HEK293 (cell line): ENCODE data around the gene SCRN2.

Experiments used
- CTCF ChIA-PET: fragments of 350-600 bp; formaldehyde crosslinking; extraction: SDS; loops from one replicate; lab custom pipeline; 2021; ENCODE audit warnings: antibody characterized with exemption; lab: Yijun Ruan, JAX
- POLR2A ChIA-PET: fragments of 300-600 bp; formaldehyde crosslinking; extraction: SDS; loops from one replicate; lab custom pipeline; 2020; ENCODE audit warnings: antibody characterized with exemption, inconsistent platforms; lab: Yijun Ruan, JAX
- H3K27ac ChIP-seq: fragments of 200-500 bp; sonication (Bioruptor generic); 2 replicates; pipeline ENCODE4 v1.5.1; 2014; ENCODE audit warnings: low read depth, low read length, control low read depth, inconsistent platforms; ENCODE audit errors: extremely low read depth
- H3K36me3 ChIP-seq, 2 experiments: fragments of 200-500 bp in 1 of 2; sonication (Bioruptor generic) in 1 of 2; 1 replicate in 1 of 2; 2 replicates in 1 of 2; pipeline ENCODE4 v1.5.1; 2014 to 2017; ENCODE audit warnings: inconsistent platforms in 2 of 2, low read length in 2 of 2; ENCODE audit not compliant: control insufficient read depth in 2 of 2, insufficient read depth in 1 of 2
- H3K4me1 ChIP-seq: fragments of 200-500 bp; sonication (Bioruptor generic); 2 replicates; pipeline ENCODE4 v1.5.1; 2014; ENCODE audit warnings: mild to moderate bottlenecking, low read length, inconsistent platforms; ENCODE audit not compliant: control insufficient read depth, insufficient read depth
- H3K4me3 ChIP-seq: 2 replicates; pipeline ENCODE4 v1.5.1; 2011; ENCODE audit warnings: low read depth, mild to moderate bottlenecking, control low read depth, low read length, moderate library complexity
- H3K9me3 ChIP-seq: fragments of 200-500 bp; sonication (Bioruptor generic); 2 replicates; pipeline ENCODE4 v1.5.1; 2014; ENCODE audit warnings: low read depth, low read length, inconsistent platforms; ENCODE audit not compliant: control insufficient read depth, insufficient read depth
- FEZF1 ChIP-seq: fragments of 450-650 bp; formaldehyde crosslinking; IDR thresholded peaks from 2 replicates; pipeline ENCODE4 v1.5.1; 2016; ENCODE audit warnings: missing biosample characterization, missing genetic modification characterization
- HOXC10 ChIP-seq: sonication (generic); formaldehyde crosslinking; IDR thresholded peaks from 2 replicates; pipeline ENCODE4 v1.8.1; 2023; ENCODE audit warnings: mild to moderate bottlenecking, missing genetic modification reagents
- KLF7 ChIP-seq: fragments of 450-650 bp; formaldehyde crosslinking; IDR thresholded peaks from 2 replicates; pipeline ENCODE4 v1.5.1; 2016; ENCODE audit warnings: missing biosample characterization, missing genetic modification characterization, borderline replicate concordance
- OSR2 ChIP-seq: fragments of 450-650 bp; formaldehyde crosslinking; IDR thresholded peaks from 2 replicates; pipeline ENCODE4 v1.5.1; 2016; ENCODE audit warnings: missing biosample characterization, missing genetic modification characterization
- WT1 ChIP-seq: fragments of 450-650 bp; formaldehyde crosslinking; IDR thresholded peaks from 2 replicates; pipeline ENCODE4 v1.5.1; 2016; ENCODE audit warnings: missing biosample characterization, missing genetic modification characterization
- ZNF138 ChIP-seq: fragments of 450-650 bp; formaldehyde crosslinking; IDR thresholded peaks from 2 replicates; pipeline ENCODE4 v1.5.1; 2016; ENCODE audit warnings: missing biosample characterization, missing genetic modification characterization, borderline replicate concordance
- ZNF202 ChIP-seq: fragments of 450-650 bp; formaldehyde crosslinking; IDR thresholded peaks from 2 replicates; pipeline ENCODE4 v1.5.1; 2016; ENCODE audit warnings: missing biosample characterization, missing genetic modification characterization, borderline replicate concordance
- ZNF266 ChIP-seq: fragments of 450-650 bp; formaldehyde crosslinking; IDR thresholded peaks from 2 replicates; pipeline ENCODE4 v1.5.1; 2016; ENCODE audit warnings: missing biosample characterization, missing genetic modification characterization, low read depth
- ZNF311 ChIP-seq: fragments of 450-650 bp; formaldehyde crosslinking; IDR thresholded peaks from 2 replicates; pipeline ENCODE4 v1.5.1; 2017; ENCODE audit warnings: missing biosample characterization, missing genetic modification characterization, borderline replicate concordance
- ZNF324 ChIP-seq: fragments of 450-650 bp; formaldehyde crosslinking; IDR thresholded peaks from 2 replicates; pipeline ENCODE4 v1.5.1; 2016; ENCODE audit warnings: missing biosample characterization, missing genetic modification characterization
- ZNF341 ChIP-seq: fragments of 450-650 bp; formaldehyde crosslinking; IDR thresholded peaks from 2 replicates; pipeline ENCODE4; 2016; ENCODE audit warnings: low read depth, missing biosample characterization, missing genetic modification characterization
- ZNF501 ChIP-seq: fragments of 450-650 bp; formaldehyde crosslinking; IDR thresholded peaks from 2 replicates; pipeline ENCODE4 v1.5.1; 2016; ENCODE audit warnings: missing biosample characterization, missing genetic modification characterization
- ZNF549 ChIP-seq: fragments of 450-650 bp; IDR thresholded peaks from 2 replicates; pipeline ENCODE4 v1.5.1; 2018; ENCODE audit warnings: missing biosample characterization, missing genetic modification characterization, mild to moderate bottlenecking, inconsistent platforms, moderate library complexity
- ZNF585B ChIP-seq: fragments of 450-650 bp; formaldehyde crosslinking; IDR thresholded peaks from 2 replicates; pipeline ENCODE4 v1.5.1; 2016; ENCODE audit warnings: missing biosample characterization, missing genetic modification characterization
- ZNF624 ChIP-seq: fragments of 450-650 bp; formaldehyde crosslinking; IDR thresholded peaks from 2 replicates; pipeline ENCODE4 v1.5.1; 2017; ENCODE audit warnings: missing biosample characterization, missing genetic modification characterization
- ZNF701 ChIP-seq: fragments of 450-650 bp; formaldehyde crosslinking; IDR thresholded peaks from 2 replicates; pipeline ENCODE4 v1.5.1; 2016; ENCODE audit warnings: missing biosample characterization, missing genetic modification characterization
- ZNF707 ChIP-seq: fragments of 450-650 bp; formaldehyde crosslinking; IDR thresholded peaks from 2 replicates; pipeline ENCODE4 v1.5.1; 2016; ENCODE audit warnings: missing biosample characterization, missing genetic modification characterization
- TF ChIP-seq, protein P1 (sequence below): fragments of 450-650 bp; formaldehyde crosslinking; IDR thresholded peaks from 2 replicates; pipeline ENCODE4 v1.5.1; 2016; ENCODE audit warnings: missing biosample characterization, missing genetic modification characterization
- TF ChIP-seq, protein P2 (sequence below): fragments of 450-650 bp; formaldehyde crosslinking; IDR thresholded peaks from 2 replicates; pipeline ENCODE4 v1.5.1; 2016; ENCODE audit warnings: missing biosample characterization, missing genetic modification characterization
- TF ChIP-seq, protein P3 (sequence below): IDR thresholded peaks from 2 replicates; pipeline ENCODE4 v1.6.1; 2011; ENCODE audit warnings: mild to moderate bottlenecking, low read depth, low read length, borderline replicate concordance
- TF ChIP-seq, protein P4 (sequence below): fragments of 450-650 bp; formaldehyde crosslinking; IDR thresholded peaks from 2 replicates; pipeline ENCODE4 v1.5.1; 2016; ENCODE audit warnings: missing biosample characterization, missing genetic modification characterization

Gene SCRN2

DNA sequence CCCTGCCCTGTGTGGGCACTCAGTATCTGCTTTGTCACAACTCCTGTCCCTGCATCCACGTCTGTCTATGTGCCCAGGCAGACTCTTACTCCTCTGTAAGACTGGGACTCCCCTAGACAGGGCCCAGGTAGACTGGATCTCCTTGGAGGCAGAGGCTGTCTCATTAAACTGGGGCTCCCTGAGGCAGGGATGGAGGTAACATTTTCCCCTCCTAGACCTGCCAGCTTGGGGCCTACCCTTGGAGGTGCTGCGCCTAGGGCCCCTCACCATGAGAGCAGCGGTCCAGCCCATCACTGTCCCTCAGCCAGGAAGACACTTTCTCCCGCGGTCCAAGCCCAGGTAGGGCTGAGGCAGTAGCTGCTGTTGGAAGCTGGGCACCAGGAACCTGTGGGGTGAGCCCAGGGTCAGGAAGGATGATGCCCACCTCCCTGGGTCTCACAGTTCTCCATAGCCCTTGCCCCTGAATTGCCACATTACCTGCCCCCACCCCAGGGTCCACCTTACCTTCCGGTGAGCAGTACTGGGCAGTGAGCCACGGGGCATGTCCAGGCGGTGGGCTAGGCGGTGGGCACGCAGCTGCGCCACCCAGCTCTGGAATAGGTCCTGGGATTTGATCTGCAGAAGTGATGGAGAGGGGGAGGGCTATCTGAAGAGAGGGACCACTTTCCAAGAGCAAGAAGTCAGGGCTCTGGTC is 22.9 kb downstream of the SCRN2 start:
- Histone ChIP-seq H3K4me1 (peaks cover 3% of the 10 kb centered on the region), H3K4me3 (no peak overlapping the region), H3K36me3 (peaks cover 0 to 66% of the 10 kb centered on the region in 2 experiments; a peak in 2 of 3 replicates), H3K27ac (no peak overlapping the region), H3K9me3 (no peaks in the 10 kb centered on the region)
- POLR2A ChIA-PET, result interaction anchor here (0.9 to 1.8 kb wide), 2 partner anchors 13 kb away, joined by 3 to 10 read pairs; partner anchors contain the start of genes LRRC46 and MRPL10
- TF ChIP-seq, protein P1, sequence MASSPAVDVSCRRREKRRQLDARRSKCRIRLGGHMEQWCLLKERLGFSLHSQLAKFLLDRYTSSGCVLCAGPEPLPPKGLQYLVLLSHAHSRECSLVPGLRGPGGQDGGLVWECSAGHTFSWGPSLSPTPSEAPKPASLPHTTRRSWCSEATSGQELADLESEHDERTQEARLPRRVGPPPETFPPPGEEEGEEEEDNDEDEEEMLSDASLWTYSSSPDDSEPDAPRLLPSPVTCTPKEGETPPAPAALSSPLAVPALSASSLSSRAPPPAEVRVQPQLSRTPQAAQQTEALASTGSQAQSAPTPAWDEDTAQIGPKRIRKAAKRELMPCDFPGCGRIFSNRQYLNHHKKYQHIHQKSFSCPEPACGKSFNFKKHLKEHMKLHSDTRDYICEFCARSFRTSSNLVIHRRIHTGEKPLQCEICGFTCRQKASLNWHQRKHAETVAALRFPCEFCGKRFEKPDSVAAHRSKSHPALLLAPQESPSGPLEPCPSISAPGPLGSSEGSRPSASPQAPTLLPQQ (tag by site-specific recombination), result no peak
- no peak for TF ChIP-seq ZNF138
- peak; percentile 53 for TF ChIP-seq ZNF585B
- CTCF ChIA-PET, result no interaction called here

DNA sequence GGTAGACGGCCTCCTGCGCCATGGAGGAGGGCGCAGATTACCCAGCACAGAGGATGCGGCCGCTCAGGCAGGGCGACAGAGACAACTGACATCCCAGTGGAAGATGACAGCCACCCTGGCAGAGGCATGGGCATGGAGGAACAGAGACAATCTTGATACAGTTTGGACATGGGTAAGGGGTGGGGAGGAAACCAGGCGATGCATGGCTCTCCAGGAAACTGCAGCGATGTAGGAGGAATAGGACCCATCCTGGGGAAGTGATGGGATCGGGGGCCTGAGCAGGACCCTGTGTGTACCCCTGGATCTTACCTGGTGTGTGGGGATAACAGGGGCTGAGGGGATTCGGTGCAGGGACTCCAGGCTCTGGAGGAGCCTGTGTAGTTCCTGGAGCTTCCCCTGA is 24.1 kb downstream of the SCRN2 start:
- ChIA-PET POLR2A (interaction anchor here (0.6 to 0.9 kb wide), 2 partner anchors 14 to 1087 kb away, joined by 3 to 7 read pairs; partner anchors contain the start of genes LRRC46 and MRPL10), CTCF (interaction anchor here (0.6 to 0.7 kb wide), 3 partner anchors 14 to 31 kb away, joined by 3 to 5 read pairs (median 4); no protein-coding TSS in a partner anchor)
- Histone ChIP-seq H3K36me3 (peaks cover 0 to 69% of the 10 kb centered on the region in 2 experiments; a peak in 2 of 3 replicates), H3K27ac (no peak overlapping the region), H3K4me3 (no peak overlapping the region), H3K4me1 (peaks cover under 1% of the 10 kb centered on the region), H3K9me3 (no peaks in the 10 kb centered on the region)
- TF ChIP-seq ZNF549 (no peak), ZNF624 (tag by site-specific recombination) (no peak)

DNA sequence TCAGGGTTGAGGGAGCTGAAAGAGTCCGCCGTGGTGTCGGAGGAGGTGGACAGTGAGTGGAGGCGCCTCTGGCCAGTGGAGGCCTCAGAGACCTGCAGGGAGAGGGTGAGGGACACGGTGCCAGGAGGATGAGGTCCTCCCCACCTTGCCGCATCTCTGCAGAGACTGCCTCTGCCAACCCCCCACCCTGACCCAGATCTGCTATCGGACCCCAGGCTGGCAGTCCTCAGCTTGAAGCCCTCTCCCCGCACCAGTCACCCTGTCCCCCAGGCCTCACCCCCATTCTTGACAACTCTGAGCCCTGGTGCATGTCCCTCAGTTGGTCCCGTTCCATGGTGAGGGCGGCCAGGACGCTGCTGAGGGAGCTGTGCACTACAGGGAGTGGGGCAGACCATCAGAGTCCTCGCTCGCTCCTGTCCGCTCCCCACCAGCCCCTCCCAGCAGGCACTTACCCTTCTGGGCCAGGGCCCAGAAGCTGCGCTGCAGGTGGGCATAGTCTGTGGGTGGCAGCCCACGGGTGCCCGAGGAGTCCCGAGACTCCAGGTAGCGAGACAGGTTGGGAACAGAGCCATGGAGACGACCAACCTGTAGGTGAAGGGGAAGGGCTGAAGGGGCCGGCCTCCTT is 24.9 kb downstream of the SCRN2 start:
- TF ChIP-seq HOXC10 (CRISPR knock-in tag) (no peak), ZNF266 (tag by site-specific recombination) (no peak), ZNF311 (tag by site-specific recombination) (no peak), ZNF701 (tag by site-specific recombination) (no peak), WT1 (tag by site-specific recombination) (no peak), ZNF707 (tag by site-specific recombination) (no peak), ZNF138 (no peak), ZNF324 (no peak), ZNF341 (no peak), ZNF202 (tag by site-specific recombination) (no peak), OSR2 (no peak), KLF7 (tag by site-specific recombination) (no peak), FEZF1 (tag by site-specific recombination) (no peak), ZNF501 (tag by site-specific recombination) (no peak)
- TF ChIP-seq, protein P2, sequence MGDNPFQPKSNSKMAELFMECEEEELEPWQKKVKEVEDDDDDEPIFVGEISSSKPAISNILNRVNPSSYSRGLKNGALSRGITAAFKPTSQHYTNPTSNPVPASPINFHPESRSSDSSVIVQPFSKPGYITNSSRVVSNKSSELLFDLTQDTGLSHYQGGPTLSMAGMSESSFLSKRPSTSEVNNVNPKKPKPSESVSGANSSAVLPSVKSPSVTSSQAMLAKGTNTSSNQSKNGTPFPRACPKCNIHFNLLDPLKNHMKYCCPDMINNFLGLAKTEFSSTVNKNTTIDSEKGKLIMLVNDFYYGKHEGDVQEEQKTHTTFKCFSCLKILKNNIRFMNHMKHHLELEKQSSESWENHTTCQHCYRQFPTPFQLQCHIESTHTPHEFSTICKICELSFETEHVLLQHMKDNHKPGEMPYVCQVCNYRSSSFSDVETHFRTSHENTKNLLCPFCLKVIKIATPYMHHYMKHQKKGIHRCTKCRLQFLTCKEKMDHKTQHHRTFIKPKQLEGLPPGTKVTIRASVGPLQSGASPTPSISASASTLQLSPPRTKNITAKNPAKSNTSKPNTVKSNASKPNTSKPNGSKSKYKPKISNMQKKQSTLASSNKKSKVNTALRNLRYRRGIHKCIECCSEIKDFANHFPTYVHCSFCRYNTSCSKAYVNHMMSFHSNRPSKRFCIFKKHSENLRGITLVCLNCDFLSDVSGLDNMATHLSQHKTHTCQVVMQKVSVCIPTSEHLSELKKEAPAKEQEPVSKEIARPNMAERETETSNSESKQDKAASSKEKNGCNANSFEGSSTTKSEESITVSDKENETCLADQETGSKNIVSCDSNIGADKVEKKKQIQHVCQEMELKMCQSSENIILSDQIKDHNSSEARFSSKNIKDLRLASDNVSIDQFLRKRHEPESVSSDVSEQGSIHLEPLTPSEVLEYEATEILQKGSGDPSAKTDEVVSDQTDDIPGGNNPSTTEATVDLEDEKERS (tag by site-specific recombination), result no peak
- TF ChIP-seq, protein P3, sequence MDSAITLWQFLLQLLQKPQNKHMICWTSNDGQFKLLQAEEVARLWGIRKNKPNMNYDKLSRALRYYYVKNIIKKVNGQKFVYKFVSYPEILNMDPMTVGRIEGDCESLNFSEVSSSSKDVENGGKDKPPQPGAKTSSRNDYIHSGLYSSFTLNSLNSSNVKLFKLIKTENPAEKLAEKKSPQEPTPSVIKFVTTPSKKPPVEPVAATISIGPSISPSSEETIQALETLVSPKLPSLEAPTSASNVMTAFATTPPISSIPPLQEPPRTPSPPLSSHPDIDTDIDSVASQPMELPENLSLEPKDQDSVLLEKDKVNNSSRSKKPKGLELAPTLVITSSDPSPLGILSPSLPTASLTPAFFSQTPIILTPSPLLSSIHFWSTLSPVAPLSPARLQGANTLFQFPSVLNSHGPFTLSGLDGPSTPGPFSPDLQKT, result no peak
- TF ChIP-seq, protein P4, sequence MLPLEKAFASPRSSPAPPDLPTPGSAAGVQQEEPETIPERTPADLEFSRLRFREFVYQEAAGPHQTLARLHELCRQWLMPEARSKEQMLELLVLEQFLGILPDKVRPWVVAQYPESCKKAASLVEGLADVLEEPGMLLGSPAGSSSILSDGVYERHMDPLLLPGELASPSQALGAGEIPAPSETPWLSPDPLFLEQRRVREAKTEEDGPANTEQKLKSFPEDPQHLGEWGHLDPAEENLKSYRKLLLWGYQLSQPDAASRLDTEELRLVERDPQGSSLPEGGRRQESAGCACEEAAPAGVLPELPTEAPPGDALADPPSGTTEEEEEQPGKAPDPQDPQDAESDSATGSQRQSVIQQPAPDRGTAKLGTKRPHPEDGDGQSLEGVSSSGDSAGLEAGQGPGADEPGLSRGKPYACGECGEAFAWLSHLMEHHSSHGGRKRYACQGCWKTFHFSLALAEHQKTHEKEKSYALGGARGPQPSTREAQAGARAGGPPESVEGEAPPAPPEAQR (tag by site-specific recombination), result no peak
- Histone ChIP-seq H3K27ac (no peak overlapping the region), H3K9me3 (no peaks in the 10 kb centered on the region), H3K36me3 (peaks cover 0 to 69% of the 10 kb centered on the region in 2 experiments; a peak in 2 of 3 replicates), H3K4me3 (no peak overlapping the region), H3K4me1 (no peaks in the 10 kb centered on the region)
- CTCF ChIA-PET, result interaction anchor here (0.6 to 0.7 kb wide), 2 partner anchors 13 to 18 kb away, joined by 3 to 4 read pairs; no protein-coding TSS in a partner anchor
- POLR2A ChIA-PET, result no interaction called here
